ENCODE data around the gene PDIA4.
A peak's percentile ranks its signal among the peaks of the same experiment; 100 is the strongest.
"Not testable (repeated sequence)": the region's sequence is repeated elsewhere in the genome, so short reads cannot be mapped to it uniquely, and the experiment has no call there.

PDIA4 gene, protein sequence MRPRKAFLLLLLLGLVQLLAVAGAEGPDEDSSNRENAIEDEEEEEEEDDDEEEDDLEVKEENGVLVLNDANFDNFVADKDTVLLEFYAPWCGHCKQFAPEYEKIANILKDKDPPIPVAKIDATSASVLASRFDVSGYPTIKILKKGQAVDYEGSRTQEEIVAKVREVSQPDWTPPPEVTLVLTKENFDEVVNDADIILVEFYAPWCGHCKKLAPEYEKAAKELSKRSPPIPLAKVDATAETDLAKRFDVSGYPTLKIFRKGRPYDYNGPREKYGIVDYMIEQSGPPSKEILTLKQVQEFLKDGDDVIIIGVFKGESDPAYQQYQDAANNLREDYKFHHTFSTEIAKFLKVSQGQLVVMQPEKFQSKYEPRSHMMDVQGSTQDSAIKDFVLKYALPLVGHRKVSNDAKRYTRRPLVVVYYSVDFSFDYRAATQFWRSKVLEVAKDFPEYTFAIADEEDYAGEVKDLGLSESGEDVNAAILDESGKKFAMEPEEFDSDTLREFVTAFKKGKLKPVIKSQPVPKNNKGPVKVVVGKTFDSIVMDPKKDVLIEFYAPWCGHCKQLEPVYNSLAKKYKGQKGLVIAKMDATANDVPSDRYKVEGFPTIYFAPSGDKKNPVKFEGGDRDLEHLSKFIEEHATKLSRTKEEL

DNA sequence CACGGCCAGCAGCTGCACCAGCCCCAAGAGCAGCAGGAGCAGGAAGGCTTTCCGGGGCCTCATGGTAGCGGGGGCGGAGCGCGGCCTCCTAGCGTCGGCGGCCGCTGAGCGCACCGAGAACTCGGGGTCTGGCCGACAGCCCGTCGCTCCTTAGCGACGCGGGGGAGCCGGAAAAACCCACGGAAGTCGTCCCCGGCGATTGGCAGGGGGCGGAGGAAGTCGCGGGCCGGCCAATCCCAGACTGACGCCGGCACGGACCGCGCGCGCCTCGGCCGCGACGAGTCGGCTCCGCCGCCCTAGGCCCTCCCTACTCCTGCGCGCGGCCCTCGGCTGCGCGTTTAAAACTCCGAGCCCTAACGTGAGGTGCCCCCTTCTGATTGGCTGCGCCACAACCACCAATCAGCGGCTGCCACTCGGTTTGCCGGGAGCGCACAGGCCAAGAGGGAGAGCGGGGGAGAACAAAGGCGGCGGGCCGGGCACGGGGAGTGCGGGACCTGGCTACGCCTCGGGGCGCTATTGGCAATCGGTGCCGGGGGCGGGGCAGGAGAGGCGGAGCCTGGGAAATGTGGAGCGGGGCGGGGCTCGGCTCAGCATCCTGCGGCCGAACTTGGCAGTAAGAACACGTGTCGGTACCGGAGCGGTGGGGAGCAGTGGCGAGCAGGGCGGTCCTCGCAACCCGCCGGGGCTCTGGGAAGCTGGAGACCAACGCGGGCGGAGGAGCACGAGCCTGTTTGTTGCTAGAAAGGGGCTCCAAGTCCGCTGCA, at the start of gene PDIA4:
Gene PDIA4, minus strand, starts transcription at position 160 of the 764 bp plus-strand sequence. Its CDS starts 97 bp downstream, at position 63.
- peak; percentile 92 to 94 for ATAC-seq

DNA sequence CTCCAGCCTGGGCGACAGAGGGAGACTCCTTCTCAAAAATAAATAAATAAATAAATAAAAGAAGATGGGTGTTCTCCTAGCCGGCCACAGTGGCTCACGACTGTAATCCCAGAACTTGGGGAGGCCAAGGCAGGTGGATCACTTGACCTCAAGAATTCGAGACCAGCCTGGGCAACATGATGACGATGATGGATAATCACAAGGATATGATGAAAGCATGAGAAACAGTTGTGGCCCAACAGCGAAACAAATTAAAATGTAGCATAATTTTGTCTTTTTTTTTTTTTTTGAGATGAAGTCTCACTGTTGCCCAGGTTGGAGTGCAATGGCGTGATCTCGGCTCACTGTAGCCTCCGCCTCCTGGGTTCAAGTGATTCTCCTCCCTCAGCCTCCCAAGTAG, 49.3 kb upstream of the PDIA4 start:
- no peak for ATAC-seq

DNA sequence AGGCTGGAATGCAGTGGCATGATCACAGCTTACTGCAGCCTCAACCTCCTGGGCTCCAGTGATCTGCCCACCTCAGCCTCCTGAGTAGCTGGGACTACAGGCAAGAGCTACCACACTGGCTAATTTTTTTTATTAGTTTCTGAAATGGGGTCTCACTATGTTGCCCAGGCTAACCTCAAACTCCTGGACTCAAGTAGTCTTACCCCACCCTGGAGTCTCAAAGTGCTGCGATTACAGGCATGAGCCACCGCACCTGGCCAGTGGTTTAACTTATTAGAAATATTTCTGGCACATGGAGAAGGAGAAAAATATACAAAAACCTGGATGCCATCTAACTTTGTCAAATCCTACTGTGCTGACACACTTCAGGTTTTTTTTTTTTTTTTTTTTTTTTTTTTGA, 47.0 kb upstream of the PDIA4 start:
- no peak for ATAC-seq

DNA sequence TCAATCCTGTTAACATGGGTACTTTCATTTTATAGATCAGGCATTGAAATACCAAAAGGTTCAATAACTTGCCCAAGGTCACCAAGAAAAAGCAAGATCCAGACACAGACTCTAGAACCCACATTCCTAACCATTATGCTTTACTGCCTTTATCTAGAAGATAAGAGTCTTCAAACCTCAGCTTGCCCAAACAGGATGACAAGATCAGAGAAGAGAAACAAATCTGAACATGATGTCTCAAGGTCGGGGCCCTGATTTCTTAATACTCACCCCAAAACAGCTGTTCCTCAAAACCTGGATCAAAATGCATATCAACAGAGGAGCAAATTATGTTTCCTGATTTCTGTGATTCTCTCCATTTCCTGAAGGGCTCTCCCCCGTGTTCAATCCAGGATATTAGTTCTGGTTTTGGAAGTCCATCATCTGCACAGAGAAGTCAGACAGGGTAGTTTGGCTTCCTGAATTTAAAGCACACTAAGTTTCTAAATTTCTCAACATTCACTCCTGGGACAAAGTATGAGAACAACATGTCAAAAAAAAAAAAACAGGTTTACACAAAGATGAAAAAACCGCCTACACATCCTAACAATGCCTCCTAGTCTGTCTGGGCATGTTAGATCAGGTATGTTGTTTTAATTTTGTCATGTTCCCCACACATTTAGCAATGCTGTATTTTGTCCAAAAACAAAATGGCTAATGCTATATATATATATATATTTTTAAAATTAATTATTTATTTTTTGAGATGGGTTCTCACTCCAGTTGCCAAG, 46.0 kb upstream of the PDIA4 start:
- no peak for ATAC-seq

DNA sequence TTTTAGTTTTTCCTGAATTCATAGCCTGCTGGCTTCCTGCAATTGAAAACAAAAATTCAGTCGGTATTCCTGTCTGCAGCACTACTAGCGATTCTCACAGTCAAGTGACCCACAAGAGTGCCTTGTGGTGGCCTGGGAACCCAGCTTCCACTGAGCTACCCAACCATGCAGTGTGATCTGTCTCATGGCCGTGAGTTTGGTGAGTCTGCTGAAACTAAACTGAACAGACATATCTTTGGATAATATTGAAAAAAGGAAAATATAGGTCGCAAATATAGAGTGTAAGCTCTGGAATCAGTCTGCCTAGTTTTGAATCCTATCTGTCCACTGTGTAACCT, 44.1 kb upstream of the PDIA4 start:
- no peak for ATAC-seq

DNA sequence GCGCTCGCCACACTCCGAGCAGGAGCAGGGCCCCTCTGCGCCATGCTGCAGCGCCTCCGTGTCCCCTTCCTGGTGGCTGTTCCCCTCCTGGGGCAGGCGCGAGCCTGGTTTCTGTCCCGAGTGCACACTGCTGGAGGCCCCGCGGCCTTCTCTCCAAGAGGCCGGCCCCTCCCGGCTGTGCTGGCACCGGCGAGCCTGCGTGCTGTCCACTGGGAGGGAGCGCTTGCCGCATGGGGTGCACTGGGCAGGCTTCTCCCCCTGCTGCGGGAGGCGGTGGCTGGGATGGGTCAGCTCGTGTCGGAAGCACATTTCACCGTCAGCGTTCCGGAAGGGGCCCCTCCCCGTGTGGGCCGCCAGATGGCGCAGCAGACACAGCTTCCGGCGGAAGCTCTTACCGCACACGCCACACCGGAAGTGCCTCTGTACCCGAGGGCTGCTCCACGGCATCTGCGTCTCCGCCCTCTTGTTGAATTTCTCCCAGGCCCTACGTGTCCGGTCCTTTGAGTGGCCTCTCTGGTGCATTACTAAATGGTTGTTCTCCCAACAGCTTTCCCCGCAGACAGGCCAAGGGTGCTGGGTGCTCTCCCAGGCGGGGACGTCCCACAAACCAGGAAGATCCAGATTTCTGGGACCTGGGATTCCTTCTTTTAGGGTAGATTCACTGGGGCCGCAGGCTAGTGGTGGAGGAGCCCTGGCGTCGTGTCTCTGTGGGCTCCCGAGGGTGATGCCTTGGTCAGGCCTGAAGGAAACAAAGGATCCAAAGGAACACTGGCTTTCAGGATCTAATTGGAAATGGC, 43.5 kb upstream of the PDIA4 start:
- ATAC-seq = peak; percentile 69 to 82

DNA sequence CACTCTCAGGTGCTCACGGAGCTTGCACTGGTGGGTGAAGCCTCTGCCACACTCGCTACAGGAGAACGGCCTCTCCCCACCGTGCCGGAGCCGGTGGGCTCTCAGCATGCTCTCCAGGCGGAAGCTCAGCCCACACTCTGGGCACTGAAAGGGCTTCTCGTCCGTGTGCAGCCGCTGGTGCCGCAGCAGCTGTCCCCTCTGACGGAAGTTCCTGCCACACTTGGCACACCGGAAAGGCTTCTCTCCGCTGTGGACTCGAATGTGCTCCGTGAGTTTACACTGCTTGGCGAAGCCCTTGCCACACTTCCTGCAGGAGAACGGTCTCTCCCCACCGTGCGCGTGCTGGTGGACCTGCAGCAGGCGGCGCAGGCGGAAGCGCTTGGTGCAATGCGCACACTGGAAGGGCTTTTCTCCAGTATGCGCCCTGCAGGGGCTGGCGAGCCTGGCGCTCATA, 42.9 kb upstream of the PDIA4 start:
- ATAC-seq = no peak

DNA sequence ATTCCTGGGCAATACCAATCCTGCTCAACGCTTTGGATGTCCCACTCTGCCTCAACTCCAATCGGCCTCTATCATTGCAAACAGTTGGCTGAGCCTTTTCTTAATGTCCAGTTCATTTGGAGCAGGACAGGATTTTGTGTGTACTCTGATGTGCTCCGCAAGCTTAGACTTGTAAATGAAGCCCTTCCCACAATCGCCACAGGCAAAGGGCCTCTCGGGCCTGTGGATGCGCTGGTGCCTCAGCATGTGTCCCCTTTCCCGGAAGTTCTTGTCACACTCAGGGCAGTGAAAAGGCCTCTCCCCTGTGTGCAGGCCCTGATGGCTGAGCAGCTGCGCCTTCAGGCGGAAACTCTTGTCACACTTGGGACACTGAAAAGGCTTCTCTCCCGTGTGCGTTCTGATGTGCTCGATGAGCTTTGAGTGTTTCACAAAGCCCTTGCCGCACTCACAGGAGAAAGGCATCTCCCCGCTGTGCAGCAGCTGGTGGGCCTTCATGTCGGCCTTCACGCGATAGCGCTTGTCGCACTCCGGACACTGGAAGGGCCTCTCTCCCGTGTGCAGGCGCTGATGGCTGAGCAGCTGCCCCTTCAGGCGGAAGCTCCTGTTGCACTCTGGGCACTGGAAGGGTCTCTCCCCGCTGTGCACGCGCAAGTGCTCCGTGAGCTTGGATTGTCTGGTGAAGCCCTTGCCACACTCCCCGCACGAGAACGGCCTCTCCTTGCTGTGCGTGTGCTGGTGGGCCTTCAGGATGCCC, 42.2 kb upstream of the PDIA4 start:
- ATAC-seq = no peak

DNA sequence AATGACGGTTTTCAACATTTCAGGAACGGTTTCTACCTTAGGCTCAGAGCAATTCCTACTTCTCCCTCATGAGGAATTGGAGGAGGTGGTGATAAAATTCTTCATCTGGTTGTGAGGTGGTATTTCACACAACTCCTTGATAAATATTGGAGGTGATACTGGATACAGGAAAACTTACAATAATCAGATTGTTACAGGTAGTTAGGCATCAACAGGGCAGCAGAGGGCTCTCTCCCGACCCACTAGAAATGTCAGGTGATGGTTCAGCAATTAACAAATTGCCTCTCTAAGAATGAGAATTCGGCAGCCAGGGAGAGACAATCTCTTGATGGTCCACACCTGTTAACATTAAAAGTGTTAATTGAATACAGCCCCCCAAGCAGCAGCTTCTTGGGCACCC, 39.6 kb upstream of the PDIA4 start:
- no peak for ATAC-seq

DNA sequence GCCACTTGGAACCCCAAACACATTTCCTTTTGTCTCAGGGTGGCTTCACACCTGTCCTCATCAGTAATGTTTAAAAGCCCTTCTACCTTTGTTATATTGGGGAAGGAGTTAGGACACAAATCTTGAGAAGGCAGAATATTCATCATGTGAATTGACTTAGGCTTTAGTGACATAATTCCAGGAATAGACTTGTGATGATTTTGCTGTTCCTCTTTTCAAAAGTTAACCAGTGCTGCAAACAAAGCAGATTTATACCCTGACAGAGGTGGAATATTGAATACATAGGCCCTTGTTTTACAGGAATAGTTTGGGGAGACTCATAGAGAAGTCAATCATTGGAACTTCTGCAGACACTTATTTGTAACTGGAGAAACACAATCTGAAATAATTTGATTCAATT, 35.2 kb upstream of the PDIA4 start:
- no peak for ATAC-seq

DNA sequence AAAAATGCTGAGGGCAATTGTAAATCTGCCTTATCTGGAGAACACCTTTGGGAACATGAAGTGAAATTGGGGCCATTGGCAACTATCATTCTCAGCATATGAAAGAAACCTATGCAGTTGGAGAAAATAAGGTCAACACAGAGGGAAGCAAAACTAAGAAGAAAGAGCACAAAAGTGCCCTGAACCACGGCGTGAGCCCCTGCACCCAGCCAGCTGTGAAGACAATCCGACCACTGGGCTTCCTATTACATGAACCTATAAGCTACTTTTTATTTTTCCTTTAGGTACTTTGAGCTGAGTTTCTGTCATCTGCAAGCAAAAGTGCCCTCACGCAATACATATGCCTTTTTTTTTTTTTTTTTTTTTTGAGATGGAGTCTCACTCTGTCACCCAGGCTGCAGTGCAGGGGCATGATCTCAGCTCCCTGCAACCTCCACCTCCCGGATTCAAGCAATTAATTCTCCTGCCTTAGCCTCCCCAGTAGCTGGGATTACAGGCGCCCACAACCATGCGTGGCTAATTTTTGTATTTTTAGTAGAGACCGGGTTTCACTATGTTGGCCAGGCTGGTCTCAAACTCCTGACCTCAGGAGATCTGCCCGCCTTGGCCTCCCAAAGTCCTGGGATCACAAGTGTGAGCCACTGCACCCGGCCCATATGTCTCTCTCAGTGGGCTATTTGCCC, 34.1 kb upstream of the PDIA4 start:
- ATAC-seq = not testable (repeated sequence)

DNA sequence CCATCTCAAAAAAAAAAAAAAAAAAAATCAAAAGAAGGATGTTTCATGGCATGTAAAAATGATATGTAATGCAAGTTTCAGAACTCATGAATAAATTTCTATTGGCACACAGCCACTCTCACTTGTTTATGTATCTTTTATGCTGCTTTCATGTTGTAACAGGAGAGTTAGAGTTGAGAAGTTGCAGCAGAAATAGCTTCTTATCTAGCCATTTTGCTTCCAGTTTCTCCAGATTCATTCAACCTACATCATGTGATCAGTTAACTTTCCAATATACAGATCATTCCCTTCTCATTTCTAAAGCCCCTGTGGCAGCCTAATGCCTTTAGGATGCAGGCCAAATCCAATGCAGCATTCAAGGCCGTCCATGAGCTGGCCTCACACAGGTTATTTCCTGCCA, 31.9 kb upstream of the PDIA4 start:
- ATAC-seq = no peak

DNA sequence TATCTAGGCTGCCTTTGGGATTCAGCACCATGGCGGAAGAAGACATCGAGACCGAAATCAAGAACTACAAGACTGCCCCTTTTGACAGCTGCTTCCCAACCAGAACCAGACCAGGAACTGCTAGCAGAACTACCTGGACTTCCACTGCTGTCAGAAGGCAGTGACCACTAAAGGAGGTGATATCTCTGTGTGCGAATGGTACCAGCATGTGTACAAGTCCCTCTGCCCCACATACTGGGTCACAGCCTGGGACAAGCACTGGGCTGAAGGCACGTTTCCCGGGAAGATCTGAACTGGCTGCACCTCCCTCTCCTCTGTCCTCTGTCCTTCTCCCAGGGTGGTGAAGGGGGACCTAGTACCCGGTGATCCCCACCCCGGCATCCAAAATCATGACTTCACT, 25.6 kb upstream of the PDIA4 start:
- no peak for ATAC-seq

DNA sequence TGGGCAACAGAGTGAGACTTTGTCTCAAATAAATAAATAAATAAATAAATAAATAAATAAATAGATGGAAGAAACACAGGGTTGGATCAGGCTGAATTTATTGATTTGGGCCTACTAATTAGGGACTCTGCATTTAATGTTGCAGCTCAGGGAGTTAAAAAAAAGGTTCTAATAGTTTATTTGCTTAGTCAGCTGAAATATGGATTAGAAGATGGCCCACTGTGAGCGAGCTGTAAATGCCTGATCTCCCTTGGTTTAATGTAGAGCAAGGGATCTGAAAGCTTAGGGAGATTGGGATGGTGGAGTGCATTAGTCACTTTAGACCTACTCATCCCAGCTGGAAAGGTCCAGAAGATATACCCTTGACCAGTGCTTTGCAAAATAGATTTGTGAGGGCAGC, 25.1 kb upstream of the PDIA4 start:
- ATAC-seq = no peak

DNA sequence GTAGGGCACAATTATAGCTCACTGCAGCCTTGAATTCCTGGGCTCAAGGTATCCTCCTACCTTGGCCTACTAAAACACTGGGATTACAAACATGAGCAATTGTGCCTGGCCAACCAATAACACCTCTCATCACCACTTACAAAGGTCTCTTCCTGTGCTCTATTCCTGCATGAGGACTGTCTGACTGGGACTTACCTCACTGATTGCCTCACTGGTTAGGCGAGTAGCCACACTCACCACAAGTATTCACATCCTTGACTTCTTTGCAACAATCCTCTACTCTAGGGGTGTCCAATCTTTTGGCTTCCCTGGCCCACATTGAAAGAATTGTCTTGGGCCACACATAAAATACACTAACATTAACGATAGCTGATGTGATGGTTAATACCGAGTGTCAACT, 22.6 kb upstream of the PDIA4 start:
- ATAC-seq = no peak

DNA sequence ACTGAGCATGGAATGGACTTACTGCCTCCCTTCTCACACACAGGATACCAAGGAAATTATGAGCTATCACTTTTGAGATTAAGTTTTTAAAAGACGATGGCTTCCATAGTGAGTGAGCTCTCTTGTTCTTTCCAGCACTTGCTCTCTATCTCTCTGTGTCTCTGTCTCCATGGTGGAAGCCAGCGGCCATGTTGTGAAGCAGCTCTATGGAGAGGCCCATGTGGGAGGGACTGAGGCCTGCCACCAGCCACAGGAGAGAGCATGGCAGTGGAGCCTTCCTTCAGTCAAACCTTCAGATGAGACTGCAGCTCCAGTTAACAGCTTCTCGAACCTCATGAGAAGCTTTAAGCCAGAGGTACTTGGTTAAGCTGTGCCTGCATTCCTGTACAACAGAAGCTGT, 20.5 kb upstream of the PDIA4 start:
- ATAC-seq = no peak

DNA sequence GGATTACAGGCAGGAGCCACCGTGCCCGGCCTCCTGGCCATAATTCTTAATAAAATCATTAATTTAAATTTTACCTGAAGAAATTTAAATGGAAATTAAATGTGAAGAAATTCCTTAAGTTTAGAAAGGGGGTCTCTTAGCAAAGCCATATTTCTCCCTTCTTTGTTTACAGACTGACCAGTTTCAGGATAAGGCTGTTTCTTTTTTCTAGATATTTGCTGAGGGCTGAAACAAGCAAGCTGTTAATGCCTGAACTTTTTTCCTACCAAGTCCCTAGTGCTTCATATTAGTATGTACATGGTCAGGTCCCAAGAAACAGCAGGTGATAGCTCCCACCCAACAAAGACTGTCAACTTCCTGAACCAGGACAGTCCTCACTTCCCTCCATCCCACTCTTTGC, 18.1 kb upstream of the PDIA4 start:
- ATAC-seq = no peak

DNA sequence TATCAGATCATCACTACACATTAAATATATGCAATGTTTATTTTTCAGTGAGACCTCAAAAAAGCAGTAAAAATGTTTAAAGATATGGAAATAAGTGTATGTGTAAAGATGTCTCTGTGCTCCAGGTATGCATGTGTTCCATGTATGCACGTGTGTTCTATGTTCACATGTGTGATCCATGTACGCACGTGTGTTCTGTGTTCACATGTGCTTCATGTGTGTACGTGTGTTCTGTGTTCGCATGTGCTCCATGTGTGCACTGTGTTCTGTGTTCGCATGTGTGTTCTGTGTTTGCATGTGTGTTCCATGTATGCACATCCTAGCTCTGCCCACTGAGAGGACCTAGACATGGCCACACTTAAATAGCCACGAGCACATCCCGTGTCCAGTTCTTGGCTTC, 15.6 kb upstream of the PDIA4 start:
- ATAC-seq = no peak

DNA sequence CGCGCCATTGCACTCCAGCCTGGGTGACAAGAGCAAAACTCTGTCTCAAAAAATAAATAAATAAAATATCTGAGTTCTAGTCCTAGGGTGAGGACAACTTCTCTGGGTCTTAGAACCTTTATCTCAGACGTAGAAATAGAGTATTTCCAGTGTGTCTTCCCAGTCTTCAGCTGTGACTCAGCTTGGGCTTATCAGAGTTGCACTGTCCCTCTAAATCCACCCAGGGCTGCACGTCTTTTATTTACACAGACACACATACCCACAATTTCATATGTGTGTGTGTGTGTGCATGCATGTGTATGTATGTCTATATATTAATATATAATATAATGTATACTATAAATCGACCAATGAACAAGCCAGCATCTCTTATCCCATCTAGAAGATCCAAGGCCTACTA, 13.0 kb upstream of the PDIA4 start:
- ATAC-seq = no peak

DNA sequence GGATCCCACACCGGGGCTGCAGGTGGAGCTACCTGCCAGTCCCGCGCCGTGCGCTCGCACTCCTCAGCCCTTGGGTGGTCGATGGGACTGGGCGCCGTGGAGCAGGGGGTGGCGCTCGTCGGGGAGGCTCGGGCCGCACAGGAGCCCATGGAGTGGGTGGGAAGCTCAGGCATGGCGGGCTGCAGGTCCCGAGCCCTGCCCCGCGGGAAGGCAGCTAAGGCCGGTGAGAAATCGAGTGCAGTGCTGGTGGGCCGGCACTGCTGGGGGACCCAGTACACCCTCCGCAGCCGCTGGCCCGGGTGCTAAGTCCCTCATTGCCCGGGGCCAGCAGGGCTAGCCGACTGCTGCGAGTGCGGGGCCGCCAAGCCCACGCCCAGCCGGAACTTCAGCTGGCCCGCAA, 10.3 kb upstream of the PDIA4 start:
- ATAC-seq = not testable (repeated sequence)

DNA sequence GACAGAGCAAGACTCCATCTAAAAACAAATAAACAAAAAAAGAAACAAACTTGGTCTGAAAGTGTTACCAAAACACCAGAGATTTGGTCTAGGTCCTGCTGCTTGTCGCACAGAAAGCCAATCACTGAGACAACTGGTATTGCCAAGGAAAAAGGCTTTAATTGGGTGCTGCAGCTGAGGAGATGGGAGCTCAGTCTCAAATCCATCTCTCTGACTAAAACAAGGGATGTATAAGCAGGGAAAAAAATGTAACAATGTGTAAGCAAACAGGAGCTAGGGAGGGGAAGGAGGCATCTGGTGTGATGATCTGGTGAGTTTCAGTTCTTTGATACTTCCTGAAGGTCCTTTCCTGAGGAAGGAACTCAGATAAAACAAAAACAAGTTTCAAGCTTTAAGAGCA, 8.4 kb upstream of the PDIA4 start:
- no peak for ATAC-seq

Measured in activated CD4-positive, CD25-positive, alpha-beta regulatory T cell treated with anti-CD3 and anti-CD28 coated beads, Interleukin-2, amount 50 U/mL, for 24 hours (primary cell).